Ishikawa (cell line): ENCODE results near the gene ARHGEF4.

Experiments used
- CEBPB ChIP-seq: IDR thresholded peaks from 2 replicates; pipeline ENCODE4 v1.6.1; 2012
- CREB1 ChIP-seq: IDR thresholded peaks from 2 replicates; pipeline ENCODE4 v1.6.1; 2012; ENCODE audit warnings: low read depth
- EGR1 ChIP-seq: IDR thresholded peaks from 2 replicates; pipeline ENCODE4 v1.6.1; 2012
- EP300 ChIP-seq: IDR thresholded peaks from 2 replicates; pipeline ENCODE4 v1.6.1; 2012; ENCODE audit warnings: borderline replicate concordance
- FOXM1 ChIP-seq: IDR thresholded peaks from 2 replicates; pipeline ENCODE4 v1.6.1; 2012; ENCODE audit warnings: low read depth, borderline replicate concordance
- MAX ChIP-seq: IDR thresholded peaks from 2 replicates; pipeline ENCODE4 v1.6.1; 2012
- NFIC ChIP-seq: IDR thresholded peaks from 2 replicates; pipeline ENCODE4 v1.6.1; 2012
- RAD21 ChIP-seq: IDR thresholded peaks from 2 replicates; pipeline ENCODE4 v1.6.1; 2012; ENCODE audit warnings: low read depth
- REST ChIP-seq: IDR thresholded peaks from 2 replicates; pipeline ENCODE4 v1.6.1; 2012; ENCODE audit warnings: low read depth, mild to moderate bottlenecking
- TAF1 ChIP-seq: IDR thresholded peaks from 2 replicates; pipeline ENCODE4 v1.6.1; 2012; ENCODE audit warnings: low read depth, mild to moderate bottlenecking
- TCF12 ChIP-seq: IDR thresholded peaks from 2 replicates; pipeline ENCODE4 v1.6.1; 2012; ENCODE audit warnings: low read depth
- TEAD4 ChIP-seq: IDR thresholded peaks from 2 replicates; pipeline ENCODE4 v1.6.1; 2012
- USF1 ChIP-seq: IDR thresholded peaks from 2 replicates; pipeline ENCODE4 v1.6.1; 2012
- YY1 ChIP-seq: IDR thresholded peaks from 2 replicates; pipeline ENCODE4 v1.6.1; 2012; ENCODE audit warnings: low read depth
- ZBTB7A ChIP-seq: IDR thresholded peaks from 2 replicates; pipeline ENCODE4 v1.6.1; 2012; ENCODE audit warnings: low read depth

Gene ARHGEF4

GRCh38 chr2:131009713-131010475, 173.2 kb downstream of the ARHGEF4 start:
- TF ChIP-seq TAF1 (no peak), CEBPB (no peak), REST (no peak), EP300 (no peak), ZBTB7A (no peak), FOXM1 (no peak), TEAD4 (no peak), RAD21 (no peak), CREB1 (no peak), EGR1 (no peak), USF1 (no peak)

GRCh38 chr2:131010566-131010965, 173.9 kb downstream of the ARHGEF4 start:
- TF ChIP-seq MAX (no peak), NFIC (no peak), TAF1 (no peak), ZBTB7A (no peak), RAD21 (no peak), YY1 (no peak), TEAD4 (no peak)

- TF ChIP-seq MAX (no peak), EGR1 (no peak), USF1 (no peak), CEBPB (no peak), RAD21 (no peak), YY1 (no peak), TEAD4 (no peak), TAF1 (no peak), CREB1 (no peak), TCF12 (no peak), EP300 (no peak), ZBTB7A (no peak)
Observed at GRCh38 chr2:131011486-131011885, 174.8 kb downstream of the ARHGEF4 start.

GRCh38 chr2:131014141-131014540, 177.4 kb downstream of the ARHGEF4 start:
- TF ChIP-seq RAD21 = no peak
- TF ChIP-seq ZBTB7A = no peak
- TF ChIP-seq EGR1 = no peak
- TF ChIP-seq NFIC = no peak
- TF ChIP-seq TEAD4 = no peak
- TF ChIP-seq REST = no peak
- TF ChIP-seq YY1 = no peak
- no peak for TF ChIP-seq USF1
- TF ChIP-seq FOXM1 = no peak
- TF ChIP-seq EP300 = no peak
- no peak for TF ChIP-seq MAX
- no peak for TF ChIP-seq TAF1
- TF ChIP-seq CEBPB = no peak
- no peak for TF ChIP-seq TCF12
- TF ChIP-seq CREB1 = no peak

GRCh38 chr2:131015764-131016163, 179.1 kb downstream of the ARHGEF4 start:
- TF ChIP-seq EGR1 = no peak
- no peak for TF ChIP-seq EP300
- TF ChIP-seq REST = no peak
- no peak for TF ChIP-seq CEBPB
- TF ChIP-seq FOXM1 = no peak
- TF ChIP-seq TCF12 = no peak
- TF ChIP-seq USF1 = no peak
- no peak for TF ChIP-seq NFIC
- no peak for TF ChIP-seq TEAD4
- TF ChIP-seq YY1 = no peak
- TF ChIP-seq MAX = no peak
- TF ChIP-seq ZBTB7A = no peak
- TF ChIP-seq CREB1 = no peak
- no peak for TF ChIP-seq RAD21
- no peak for TF ChIP-seq TAF1
